Stimulated activated memory B cell treated with anti-CD40 and anti-IgM and Interleukin-4, amounts not matched to agents 10 μg/mL and 1 μg/mL and 100 μg/mL, for 72 hours (primary cell): Measurements from ENCODE around the gene CNOT6.

Source experiments
- ATAC-seq: fragments of 150-1000 bp; cut with Tn5 transposase; 2 replicates; pipeline ENCODE4 v1.10.0; 2021
- H3K27ac Mint-ChIP-seq: one replicate; pipeline ENCODE4 v1.8.0; 2022; ENCODE audit warnings: mild to moderate bottlenecking, mixed read lengths
- H3K27me3 Mint-ChIP-seq: one replicate; pipeline ENCODE4 v1.8.0; 2022; ENCODE audit warnings: mixed read lengths
- H3K36me3 Mint-ChIP-seq: one replicate; pipeline ENCODE4 v1.8.0; 2022; ENCODE audit warnings: mixed read lengths
- H3K4me1 Mint-ChIP-seq: one replicate; pipeline ENCODE4 v1.8.0; 2022; ENCODE audit warnings: mixed read lengths
- H3K4me3 Mint-ChIP-seq: one replicate; pipeline ENCODE4 v1.8.0; 2022; ENCODE audit warnings: mild to moderate bottlenecking, moderate library complexity, mixed read lengths
- H3K9me3 Mint-ChIP-seq: one replicate; pipeline ENCODE4 v1.8.0; 2022; ENCODE audit warnings: mixed read lengths

Gene CNOT6

GRCh38 chr5:180618829-180619562, 124.8 kb downstream of the CNOT6 start:
- peaks cover 5% of the 10 kb centered on the region for H3K4me1 Mint-ChIP-seq
- peak overlapping the region; percentile 15 for H3K4me3 Mint-ChIP-seq
- peak; percentile 44 for ATAC-seq
- H3K36me3 Mint-ChIP-seq: no peaks in the 10 kb centered on the region
- peaks cover 17% of the 10 kb centered on the region for H3K27me3 Mint-ChIP-seq
- no peak overlapping the region for H3K27ac Mint-ChIP-seq
- H3K9me3 Mint-ChIP-seq: peaks cover 3% of the 10 kb centered on the region

- peaks cover 3% of the 10 kb centered on the region for H3K9me3 Mint-ChIP-seq
- no peak overlapping the region for H3K27ac Mint-ChIP-seq
- peak overlapping the region; percentile 51 for H3K4me3 Mint-ChIP-seq
- peaks cover 5% of the 10 kb centered on the region for H3K4me1 Mint-ChIP-seq
- H3K27me3 Mint-ChIP-seq: peaks cover 19% of the 10 kb centered on the region
- no peak for ATAC-seq
- H3K36me3 Mint-ChIP-seq: no peaks in the 10 kb centered on the region
These were observed 125.4 kb downstream of the CNOT6 start for GRCh38 chr5:180619563-180619915.

- no peak overlapping the region for H3K27ac Mint-ChIP-seq
- no peak for ATAC-seq
- H3K4me3 Mint-ChIP-seq: no peak overlapping the region
- H3K4me1 Mint-ChIP-seq: peaks cover 5% of the 10 kb centered on the region
- H3K9me3 Mint-ChIP-seq: peaks cover 3% of the 10 kb centered on the region
- no peaks in the 10 kb centered on the region for H3K36me3 Mint-ChIP-seq
- peaks cover 24% of the 10 kb centered on the region for H3K27me3 Mint-ChIP-seq
These were observed 125.8 kb downstream of the CNOT6 start for GRCh38 chr5:180620014-180620413.

- Mint-ChIP-seq H3K27me3 (peaks cover 34% of the 10 kb centered on the region), H3K4me1 (peaks cover 5% of the 10 kb centered on the region), H3K4me3 (no peak overlapping the region), H3K9me3 (peaks cover 3% of the 10 kb centered on the region), H3K36me3 (no peaks in the 10 kb centered on the region), H3K27ac (no peak overlapping the region)
- ATAC-seq: no peak
These were observed 127.1 kb downstream of the CNOT6 start for GRCh38 chr5:180621311-180621710.

- no peak overlapping the region for H3K27ac Mint-ChIP-seq
- H3K4me3 Mint-ChIP-seq: no peak overlapping the region
- peaks cover 43% of the 10 kb centered on the region for H3K27me3 Mint-ChIP-seq
- H3K9me3 Mint-ChIP-seq: peaks cover 3% of the 10 kb centered on the region
- no peaks in the 10 kb centered on the region for H3K36me3 Mint-ChIP-seq
- peaks cover 5% of the 10 kb centered on the region for H3K4me1 Mint-ChIP-seq
- ATAC-seq: no peak
These were observed 128.7 kb downstream of the CNOT6 start for GRCh38 chr5:180622910-180623309.

GRCh38 chr5:180623411-180623834, 129.2 kb downstream of the CNOT6 start:
- ATAC-seq: no peak
- peaks cover 5% of the 10 kb centered on the region for H3K4me1 Mint-ChIP-seq
- peaks cover 39% of the 10 kb centered on the region for H3K27me3 Mint-ChIP-seq
- peaks cover 3% of the 10 kb centered on the region for H3K9me3 Mint-ChIP-seq
- no peaks in the 10 kb centered on the region for H3K36me3 Mint-ChIP-seq
- H3K4me3 Mint-ChIP-seq: no peak overlapping the region
- H3K27ac Mint-ChIP-seq: no peak overlapping the region

GRCh38 chr5:180623844-180624243, 129.7 kb downstream of the CNOT6 start:
- no peak for ATAC-seq
- Mint-ChIP-seq H3K27me3 (peaks cover 35% of the 10 kb centered on the region), H3K27ac (no peak overlapping the region), H3K36me3 (no peaks in the 10 kb centered on the region), H3K4me1 (peaks cover 5% of the 10 kb centered on the region), H3K4me3 (no peak overlapping the region), H3K9me3 (peaks cover 3% of the 10 kb centered on the region)

GRCh38 chr5:180624587-180624986, 130.4 kb downstream of the CNOT6 start:
- ATAC-seq: no peak
- no peak overlapping the region for H3K4me3 Mint-ChIP-seq
- H3K27me3 Mint-ChIP-seq: peaks cover 31% of the 10 kb centered on the region
- no peak overlapping the region for H3K27ac Mint-ChIP-seq
- peaks cover 5% of the 10 kb centered on the region for H3K4me1 Mint-ChIP-seq
- H3K36me3 Mint-ChIP-seq: no peaks in the 10 kb centered on the region
- H3K9me3 Mint-ChIP-seq: peaks cover 3% of the 10 kb centered on the region

GRCh38 chr5:180625125-180625790, 131.1 kb downstream of the CNOT6 start:
- no peak overlapping the region for H3K4me3 Mint-ChIP-seq
- no peak for ATAC-seq
- H3K36me3 Mint-ChIP-seq: no peaks in the 10 kb centered on the region
- H3K4me1 Mint-ChIP-seq: peaks cover 5% of the 10 kb centered on the region
- no peak overlapping the region for H3K27ac Mint-ChIP-seq
- peaks cover 26% of the 10 kb centered on the region for H3K27me3 Mint-ChIP-seq
- H3K9me3 Mint-ChIP-seq: peaks cover 3% of the 10 kb centered on the region

GRCh38 chr5:180625791-180626660, 131.8 kb downstream of the CNOT6 start:
- H3K27me3 Mint-ChIP-seq: peaks cover 26% of the 10 kb centered on the region
- peaks cover 5% of the 10 kb centered on the region for H3K4me1 Mint-ChIP-seq
- H3K9me3 Mint-ChIP-seq: no peaks in the 10 kb centered on the region

GRCh38 chr5:180626661-180627385, 132.6 kb downstream of the CNOT6 start:
- Mint-ChIP-seq H3K27me3 (peaks cover 27% of the 10 kb centered on the region), H3K4me1 (peaks cover 5% of the 10 kb centered on the region), H3K4me3 (no peak overlapping the region), H3K9me3 (no peaks in the 10 kb centered on the region), H3K27ac (no peak overlapping the region), H3K36me3 (no peaks in the 10 kb centered on the region)
- no peak for ATAC-seq

More at GRCh38 chr5:180625791-180626660, 131.8 kb downstream of the CNOT6 start:
- no peak for ATAC-seq
- Mint-ChIP-seq H3K4me3 (no peak overlapping the region), H3K36me3 (no peaks in the 10 kb centered on the region), H3K27ac (no peak overlapping the region)

GRCh38 chr5:180627386-180628120, 133.4 kb downstream of the CNOT6 start:
- Mint-ChIP-seq H3K9me3 (no peaks in the 10 kb centered on the region), H3K27ac (no peak overlapping the region), H3K27me3 (peaks cover 34% of the 10 kb centered on the region), H3K4me3 (no peak overlapping the region), H3K36me3 (no peaks in the 10 kb centered on the region), H3K4me1 (peaks cover 10% of the 10 kb centered on the region)
- ATAC-seq: no peak
